Natural killer cell (primary cell): ENCODE measurements around the gene SMAD7. TPM values are rescaled to one million over a fixed set of nuclear protein-coding genes. Genes with fewer than 3 reads are reported as not detected.
A peak's percentile ranks its signal among the peaks of the same experiment; 100 is the strongest.

ENCODE experiments used
- ATAC-seq, 3 donors: fragments of 150-1000 bp in 2 of 3; fragments of 200-7000 bp in 1 of 3; cut with Tn5 transposase; 1 replicate in 1 of 3; 2 replicates in 2 of 3; pipeline ENCODE4 v1.10.0; 2021; ENCODE audit warnings: mild to moderate bottlenecking in 2 of 3, moderate library complexity in 2 of 3
- DNase-seq, 2 donors: peaks; one replicate each; pipeline versions ENCODE4 v3.0.0 to v3.0.0-alpha.2; 2013 to 2021; ENCODE audit warnings: mixed read lengths in 1 of 2
- H3K27ac ChIP-seq: one replicate; pipeline ENCODE4 v1.5.1; 2013; ENCODE audit warnings: mild to moderate bottlenecking, low read length
- H3K27me3 ChIP-seq: one replicate; pipeline ENCODE4 v1.6.1; 2013; ENCODE audit warnings: low read length; ENCODE audit not compliant: control insufficient read depth, insufficient read depth
- H3K36me3 ChIP-seq: one replicate; pipeline ENCODE4 v1.6.1; 2013; ENCODE audit warnings: low read length; ENCODE audit not compliant: control insufficient read depth, insufficient read depth
- H3K4me1 ChIP-seq: one replicate; pipeline ENCODE4 v1.6.1; 2013; ENCODE audit warnings: low read length; ENCODE audit not compliant: control insufficient read depth, insufficient read depth
- H3K4me3 ChIP-seq: one replicate; pipeline ENCODE4 v1.5.1; 2013; ENCODE audit warnings: low read length
- H3K9me3 ChIP-seq: one replicate; pipeline ENCODE4 v1.6.1; 2013; ENCODE audit warnings: low read length; ENCODE audit not compliant: control insufficient read depth, insufficient read depth
- H3K27ac Mint-ChIP-seq, 2 donors: one replicate each; pipeline ENCODE4 v1.8.0; 2022; ENCODE audit warnings: mild to moderate bottlenecking in 2 of 2, mixed read lengths in 2 of 2, moderate library complexity in 1 of 2
- H3K27me3 Mint-ChIP-seq, 2 donors: one replicate each; pipeline ENCODE4 v1.8.0; 2022; ENCODE audit warnings: low read depth in 2 of 2, mixed read lengths in 2 of 2
- H3K36me3 Mint-ChIP-seq: one replicate; pipeline ENCODE4 v1.8.0; 2022; ENCODE audit warnings: mixed read lengths
- H3K4me1 Mint-ChIP-seq, 2 donors: one replicate each; pipeline ENCODE4 v1.8.0; 2022; ENCODE audit warnings: mixed read lengths in 2 of 2
- H3K4me3 Mint-ChIP-seq: one replicate; pipeline ENCODE4 v1.8.0; 2022; ENCODE audit warnings: mild to moderate bottlenecking, moderate library complexity, mixed read lengths
- H3K9me3 Mint-ChIP-seq, 2 donors: one replicate each; pipeline ENCODE4 v1.8.0; 2022; ENCODE audit warnings: mixed read lengths in 2 of 2
- CTCF ChIP-seq: fragments of 200-600 bp; IDR thresholded peaks from one replicate; pipeline ENCODE4 v1.8.0; 2022; ENCODE audit warnings: antibody characterized with exemption
- WGBS: methylation state at CpG from one replicate; pipeline ENCODE4 v1.1.7; 2013; ENCODE audit warnings: missing lambda C conversion rate; ENCODE audit not compliant: insufficient coverage; 5-methylcytosine and 5-hydroxymethylcytosine counted together
- intact Hi-C: fragments of 100-400 bp; cut with micrococcal nuclease; formaldehyde crosslinking; loops from one replicate; pipeline ENCODE4 v1.14.2; 2022
- total RNA-seq, 4 donors: library from RNA; stranded (reverse); fragments of 120-200 nt in 1 of 4; gene quantifications; one replicate each; pipeline versions ENCODE4 v1.2.3 to v1.2.4, GENCODE V29; 2013 to 2022

The SMAD7 gene
- total RNA-seq, 3 donors from 2014 or later (not counting 1 experiment from before 2014, with no cell fraction given): 127 to 204 (median 182) TPM

- ATAC-seq (no peak), DNase-seq (no peak)
- H3K9me3 Mint-ChIP-seq: no peaks in the 10 kb centered on the region
- intact Hi-C loops: no loop called here
- no peak for TF ChIP-seq CTCF
- Histone ChIP-seq H3K36me3 (no peaks in the 10 kb centered on the region), H3K27me3 (no peaks in the 10 kb centered on the region), H3K4me3 (no peak overlapping the region), H3K9me3 (no peaks in the 10 kb centered on the region), H3K27ac (no peak overlapping the region), H3K4me1 (peaks cover 10% of the 10 kb centered on the region)
- peaks cover 13 to 15% of the 10 kb centered on the region in 2 donors for H3K4me1 Mint-ChIP-seq
- H3K27ac Mint-ChIP-seq: no peak overlapping the region
- H3K36me3 Mint-ChIP-seq: no peaks in the 10 kb centered on the region
- 77% methylated on average over 4 of the region's 4 CpGs for WGBS
- no peak overlapping the region for H3K4me3 Mint-ChIP-seq
- H3K27me3 Mint-ChIP-seq: peaks cover 0 to 8% of the 10 kb centered on the region in 2 donors
These were observed 6.9 kb upstream of the SMAD7 start for GRCh38 chr18:48957616-48958015.

GRCh38 chr18:48957136-48957535, 6.4 kb upstream of the SMAD7 start:
- DNase-seq (no peak), ATAC-seq (no peak)
- H3K27ac ChIP-seq: no peak overlapping the region
- Mint-ChIP-seq H3K4me3 (no peak overlapping the region), H3K9me3 (no peaks in the 10 kb centered on the region), H3K27me3 (peaks cover 0 to 3% of the 10 kb centered on the region in 2 donors), H3K27ac (no peak overlapping the region), H3K36me3 (no peaks in the 10 kb centered on the region), H3K4me1 (peaks cover 16 to 18% of the 10 kb centered on the region in 2 donors)
- no peak for TF ChIP-seq CTCF
- no peaks in the 10 kb centered on the region for H3K27me3 ChIP-seq
- no peaks in the 10 kb centered on the region for H3K9me3 ChIP-seq
- peaks cover 10% of the 10 kb centered on the region for H3K4me1 ChIP-seq
- 84% methylated on average over 8 of the region's 8 CpGs for WGBS
- intact Hi-C loops: no loop called here
- H3K36me3 ChIP-seq: no peaks in the 10 kb centered on the region
- H3K4me3 ChIP-seq: no peak overlapping the region

GRCh38 chr18:48956356-48956755, 5.6 kb upstream of the SMAD7 start:
- no peaks in the 10 kb centered on the region for H3K9me3 Mint-ChIP-seq
- Histone ChIP-seq H3K36me3 (no peaks in the 10 kb centered on the region), H3K9me3 (no peaks in the 10 kb centered on the region), H3K27me3 (no peaks in the 10 kb centered on the region), H3K4me3 (no peak overlapping the region), H3K4me1 (peaks cover 10% of the 10 kb centered on the region), H3K27ac (no peak overlapping the region)
- H3K4me3 Mint-ChIP-seq: no peak overlapping the region
- H3K36me3 Mint-ChIP-seq: no peaks in the 10 kb centered on the region
- WGBS: 80% methylated on average over 1 of the region's 1 CpG
- ATAC-seq (no peak), DNase-seq (no peak)
- TF ChIP-seq CTCF: no peak
- peaks cover 18 to 20% of the 10 kb centered on the region in 2 donors for H3K4me1 Mint-ChIP-seq
- intact Hi-C loops: no loop called here
- H3K27me3 Mint-ChIP-seq: peaks cover 0 to 3% of the 10 kb centered on the region in 2 donors
- H3K27ac Mint-ChIP-seq: peak overlapping the region in 1 of 2 donors; percentile 59

- no peaks in the 10 kb centered on the region for H3K36me3 ChIP-seq
- peaks cover 18 to 20% of the 10 kb centered on the region in 2 donors for H3K4me1 Mint-ChIP-seq
- H3K36me3 Mint-ChIP-seq: no peaks in the 10 kb centered on the region
- no peaks in the 10 kb centered on the region for H3K27me3 ChIP-seq
- H3K27ac ChIP-seq: peak overlapping the region; percentile 11
- DNase-seq (peak in 1 of 2 donors; percentile 55), ATAC-seq (no peak)
- no peaks in the 10 kb centered on the region for H3K9me3 ChIP-seq
- H3K27me3 Mint-ChIP-seq: peaks cover 0 to 3% of the 10 kb centered on the region in 2 donors
- peaks cover 10% of the 10 kb centered on the region for H3K4me1 ChIP-seq
- H3K4me3 ChIP-seq: no peak overlapping the region
- H3K27ac Mint-ChIP-seq: peak overlapping the region in 1 of 2 donors; percentile 59
- no peak overlapping the region for H3K4me3 Mint-ChIP-seq
- intact Hi-C loops: no loop called here
- WGBS: 49% methylated on average over 6 of the region's 7 CpGs
- no peaks in the 10 kb centered on the region for H3K9me3 Mint-ChIP-seq
- TF ChIP-seq CTCF: no peak
These were observed 5.1 kb upstream of the SMAD7 start for GRCh38 chr18:48955830-48956261.
